B cell (primary cell): ENCODE results near the gene MEGF11.

Experiments used
- CTCF ChIP-seq: fragments of 200-600 bp; IDR thresholded peaks from one replicate; pipeline ENCODE4 v1.8.0; 2022; ENCODE audit warnings: antibody characterized with exemption, mild to moderate bottlenecking
- EZH2 ChIP-seq: IDR thresholded peaks from 2 replicates; pipeline ENCODE4 v1.6.1; 2012; ENCODE audit warnings: borderline replicate concordance, low read depth, mild to moderate bottlenecking, moderate library complexity, low read length; ENCODE audit not compliant: insufficient read depth, poor library complexity, severe bottlenecking

GRCh38 chr15:65947041-65947440 is 306.5 kb downstream of the MEGF11 start:
- TF ChIP-seq CTCF (no peak), EZH2 (no peak)
